ENCODE results near the gene TRIM33. TPM values are rescaled to one million over a fixed set of nuclear protein-coding genes. Genes with fewer than 3 reads are reported as not detected.
"Not testable (repeated sequence)": the region's sequence is repeated elsewhere in the genome, so short reads cannot be mapped to it uniquely, and the experiment has no call there.

The TRIM33 gene
- polyA plus RNA-seq, 10 donors = 14.2 to 28.5 (median 22.8) TPM

GRCh38 chr1:114428083-114428754 is 82.8 kb downstream of the TRIM33 start:
- DNase-seq = peak; percentile 5 to 29 (median 11)

- DNase-seq = no peak
Measured at GRCh38 chr1:114427612-114428011, 83.4 kb downstream of the TRIM33 start.

DNA sequence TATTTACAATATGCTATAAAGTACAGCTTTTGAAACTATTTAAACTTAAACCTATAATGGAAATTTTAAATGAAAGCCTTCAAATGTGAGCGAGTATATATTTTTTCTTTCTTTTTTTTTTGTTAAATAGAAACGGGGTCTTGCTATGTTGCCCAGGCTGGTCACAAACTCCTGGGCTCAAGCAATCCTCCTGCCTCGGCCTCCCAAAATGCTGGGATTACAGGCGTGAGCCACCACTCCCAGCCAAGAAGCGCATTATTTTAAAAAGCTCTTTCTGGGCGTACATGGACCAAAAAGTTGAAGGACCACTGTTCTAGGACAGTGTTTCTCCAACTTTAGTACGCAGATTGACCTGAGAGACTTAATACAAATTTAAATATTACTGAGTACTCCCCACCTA is 87.5 kb downstream of the TRIM33 start:
- no peak for DNase-seq

- not testable (repeated sequence) for DNase-seq
Measured at GRCh38 chr1:114418948-114419347, 92.1 kb downstream of the TRIM33 start.

DNA sequence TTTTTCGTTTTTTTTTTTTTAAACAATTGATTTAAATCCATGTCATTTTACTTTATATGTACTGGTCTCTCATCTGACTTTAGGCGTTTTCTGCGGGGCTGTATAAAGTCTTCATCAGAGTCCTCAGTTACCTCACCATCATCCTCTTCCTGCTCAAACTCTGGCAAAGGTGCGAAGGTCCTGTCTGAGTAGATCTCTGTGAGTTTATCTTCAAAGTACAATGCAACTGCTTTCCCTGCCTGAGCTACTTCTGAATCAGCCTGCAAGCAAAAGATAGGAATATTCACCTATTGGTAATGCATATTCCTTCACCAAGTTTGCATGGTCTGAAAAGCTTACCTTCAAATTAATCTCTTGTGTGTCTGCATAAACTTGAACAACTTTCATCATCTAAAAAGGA is 113.4 kb downstream of the TRIM33 start:
- DNase-seq = no peak

GRCh38 chr1:114395863-114396262 is 115.1 kb downstream of the TRIM33 start:
- DNase-seq = no peak

- DNase-seq = no peak
Measured at GRCh38 chr1:114390960-114391359, 120.0 kb downstream of the TRIM33 start.

DNA sequence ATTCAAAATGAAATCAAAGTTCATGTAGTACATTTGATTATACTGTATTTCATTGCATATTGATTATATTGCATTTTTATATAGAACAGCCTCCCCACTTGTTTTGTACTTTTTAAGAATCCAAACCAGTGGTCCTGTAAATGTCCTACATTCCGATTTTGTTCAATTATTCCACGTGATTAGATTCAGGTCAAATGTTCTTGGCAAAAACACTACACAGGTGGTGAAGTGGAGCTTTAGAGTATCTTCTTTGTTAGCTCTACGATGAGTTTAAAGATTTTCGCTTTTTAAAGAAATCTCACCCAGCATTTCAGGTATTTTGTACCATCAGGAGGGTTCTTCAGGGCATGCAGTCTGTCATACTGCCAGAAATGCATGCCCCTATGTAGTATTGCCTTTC is 120.6 kb downstream of the TRIM33 start:
- DNase-seq = no peak

GRCh38 chr1:114388432-114389003 is 122.5 kb downstream of the TRIM33 start:
- DNase-seq = no peak

DNA sequence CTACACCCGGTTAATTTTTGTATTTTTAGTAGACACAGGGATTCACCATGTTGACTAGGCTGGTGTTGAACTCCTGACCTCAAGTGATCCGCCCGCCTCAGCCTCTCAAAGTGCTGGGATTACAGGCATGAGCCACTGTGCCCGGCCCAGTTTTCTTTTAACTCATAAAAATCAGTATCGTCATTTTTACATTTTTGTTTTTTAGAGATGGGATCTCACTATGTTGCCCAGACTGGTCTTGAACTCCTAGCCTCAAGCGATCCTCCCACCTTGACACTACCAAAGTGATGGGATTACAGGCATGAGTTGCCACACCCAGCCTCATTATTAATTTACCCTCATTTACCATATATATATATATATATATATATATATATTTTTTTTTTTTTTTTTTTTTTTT is 123.4 kb downstream of the TRIM33 start:
- DNase-seq = not testable (repeated sequence)

DNA sequence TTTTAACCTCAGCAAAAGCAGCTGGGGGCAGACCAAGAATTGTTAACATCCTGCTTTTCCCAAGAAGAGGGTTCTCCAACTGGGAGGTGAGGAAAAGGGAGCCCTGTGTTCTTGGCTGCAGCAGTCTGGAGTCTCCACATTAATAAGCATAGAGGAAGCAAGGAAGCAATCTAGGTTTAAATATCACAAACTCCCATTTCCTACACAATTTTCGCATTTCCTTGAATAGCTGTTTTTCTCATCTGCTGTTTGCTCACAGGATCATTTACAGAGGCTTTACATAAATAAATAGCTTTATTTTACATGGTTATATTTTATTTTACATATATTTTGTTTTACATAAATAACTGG is 124.0 kb downstream of the TRIM33 start:
- DNase-seq = no peak

DNA sequence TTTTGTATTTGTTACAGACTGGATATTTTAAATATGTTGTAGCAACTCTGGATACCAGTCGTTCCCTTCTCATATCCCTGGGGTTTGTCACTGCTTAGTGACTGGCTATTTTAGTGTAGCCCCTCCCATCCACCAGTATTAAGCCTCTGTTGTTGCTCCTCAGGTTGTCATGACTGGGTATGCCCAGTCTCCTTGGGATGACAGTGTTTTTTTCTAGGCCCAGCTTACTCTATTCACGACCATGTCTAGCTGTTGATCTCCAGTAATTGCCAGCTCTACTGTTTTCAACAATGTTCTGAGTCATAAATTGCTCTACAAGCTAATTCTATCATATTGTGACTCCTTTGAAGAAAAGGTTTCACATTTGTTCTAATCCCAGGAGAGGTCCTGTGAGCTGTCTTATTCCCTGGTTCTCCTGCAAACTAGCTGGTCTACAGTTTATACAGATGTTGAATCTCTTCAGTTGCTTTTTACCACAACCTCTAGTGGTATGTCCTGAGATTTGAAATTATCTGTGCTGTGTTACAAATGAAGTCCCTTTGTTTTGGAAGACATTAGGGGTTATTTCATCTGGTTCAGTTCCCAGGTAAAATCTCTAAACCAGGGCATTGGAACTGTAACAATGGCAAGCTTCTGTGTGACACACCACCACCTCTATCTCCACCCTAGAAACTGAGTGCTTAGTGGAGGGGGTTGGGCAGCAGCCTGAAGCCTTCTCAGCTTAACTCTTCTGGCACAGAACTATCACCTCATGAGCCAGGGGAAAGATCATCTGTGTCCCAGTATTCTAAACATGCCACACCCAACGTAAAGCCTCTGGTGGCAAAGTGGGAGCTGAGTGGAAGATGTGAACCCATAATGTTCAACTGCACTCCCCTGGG is 124.6 kb downstream of the TRIM33 start:
- no peak for DNase-seq

DNA sequence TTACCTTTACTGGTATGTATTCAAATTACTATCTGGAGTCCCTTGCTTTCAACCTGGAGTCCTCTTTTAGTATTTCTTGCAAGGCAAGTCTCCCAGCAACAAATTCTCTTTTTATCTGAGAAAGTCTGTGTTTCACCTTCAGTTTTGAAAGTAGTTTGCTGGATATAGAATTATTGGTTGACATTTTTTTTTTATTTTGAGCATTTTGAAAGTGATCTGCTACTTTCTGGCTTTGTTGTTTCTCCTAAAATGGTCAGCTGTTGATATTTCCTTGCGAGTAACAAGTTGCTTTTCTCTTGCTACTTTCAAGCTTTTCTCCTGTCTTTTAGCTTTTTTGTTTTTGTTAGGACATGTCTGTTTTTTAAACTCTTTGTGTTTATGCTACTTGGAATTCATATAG is 126.1 kb downstream of the TRIM33 start:
- DNase-seq = no peak

DNA sequence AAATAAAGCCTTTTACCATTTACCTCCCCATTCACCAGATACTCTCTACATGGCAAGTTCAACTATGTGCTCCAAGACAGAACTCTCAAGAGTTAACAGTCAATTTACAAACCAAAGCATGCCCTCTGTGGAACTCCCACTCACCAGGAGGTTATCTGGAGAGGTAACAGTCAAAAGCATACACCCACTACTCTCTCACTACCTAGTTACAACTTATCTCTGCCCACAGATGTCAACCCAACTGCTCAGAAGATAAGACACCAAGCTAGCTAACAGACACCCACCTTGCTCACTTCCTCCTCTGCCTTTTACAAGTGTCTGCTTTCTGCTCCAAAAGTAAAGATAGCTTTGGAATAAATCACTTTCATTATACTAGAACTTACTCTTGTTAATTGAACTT is 131.0 kb downstream of the TRIM33 start:
- DNase-seq = no peak

DNA sequence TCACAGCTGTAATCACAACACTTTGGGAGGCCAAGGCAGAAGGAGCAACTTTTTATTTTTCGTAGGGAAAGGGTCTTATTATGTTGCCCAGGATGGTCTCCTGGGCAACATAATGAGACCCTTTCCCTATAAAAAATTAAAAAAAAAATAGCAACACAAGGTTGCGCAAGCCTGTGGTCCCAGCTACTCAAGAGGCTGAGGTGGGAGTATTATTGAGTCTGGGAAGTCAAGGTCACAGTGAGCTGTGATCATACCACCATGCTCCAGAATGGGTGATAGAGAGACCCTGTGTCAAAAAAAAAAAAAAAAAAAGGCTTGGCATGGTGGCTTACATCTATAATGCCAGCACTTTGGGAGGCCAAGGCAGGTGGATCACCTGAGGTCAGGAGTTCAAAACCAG is 131.6 kb downstream of the TRIM33 start:
- no peak for DNase-seq

GRCh38 chr1:114377356-114377755 is 133.6 kb downstream of the TRIM33 start:
- no peak for DNase-seq

DNA sequence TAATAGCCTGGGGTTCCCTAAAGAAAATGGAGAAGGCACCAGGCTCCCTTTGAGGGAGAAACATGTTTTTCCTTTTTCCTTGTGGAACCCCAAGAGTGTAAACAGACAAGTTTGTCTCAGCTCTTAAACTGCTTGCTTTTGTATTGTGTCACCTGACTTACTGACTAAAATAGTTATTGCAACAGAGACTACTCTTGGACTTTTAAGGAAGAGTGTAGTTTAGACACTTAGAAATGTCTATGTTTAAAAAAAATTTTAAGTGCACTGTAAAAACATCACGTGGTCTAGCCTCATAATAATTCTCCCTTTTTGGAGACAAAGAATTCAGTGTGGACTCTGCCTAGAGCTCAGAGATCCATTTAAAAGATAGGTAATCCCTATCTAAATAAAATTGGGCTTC is 141.1 kb downstream of the TRIM33 start:
- no peak for DNase-seq

DNA sequence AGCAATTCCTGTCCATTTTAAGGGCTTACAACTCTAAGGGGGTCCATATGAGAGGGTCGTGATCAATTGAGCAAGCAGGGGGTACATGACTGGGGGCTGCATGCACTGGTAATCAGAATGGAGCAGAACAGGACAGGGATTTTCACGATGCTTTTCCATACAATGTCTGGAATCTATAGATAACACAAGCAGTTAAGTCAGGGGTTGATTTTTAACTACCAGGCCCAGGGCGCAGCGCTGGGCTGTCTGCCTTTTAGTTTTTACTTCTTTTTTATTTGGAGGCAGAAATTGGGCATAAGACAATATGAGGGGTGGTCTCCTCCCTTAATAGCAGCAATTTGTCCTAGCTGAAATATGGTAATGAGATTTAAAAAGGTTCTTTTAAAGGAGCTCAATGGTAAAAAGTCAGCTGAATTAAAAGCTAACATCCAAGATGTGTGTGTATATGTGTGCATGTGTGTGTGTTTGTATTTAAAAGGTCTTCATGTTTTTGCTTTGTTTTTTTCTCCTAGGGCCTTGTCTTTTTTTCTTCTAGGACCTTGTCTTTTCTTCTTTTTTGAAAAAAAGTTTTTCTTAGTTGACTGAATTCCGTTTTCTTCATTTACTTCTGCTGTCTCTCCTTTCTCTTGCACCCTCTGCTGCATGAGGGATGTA is 141.6 kb downstream of the TRIM33 start:
- DNase-seq = not testable (repeated sequence)

DNA sequence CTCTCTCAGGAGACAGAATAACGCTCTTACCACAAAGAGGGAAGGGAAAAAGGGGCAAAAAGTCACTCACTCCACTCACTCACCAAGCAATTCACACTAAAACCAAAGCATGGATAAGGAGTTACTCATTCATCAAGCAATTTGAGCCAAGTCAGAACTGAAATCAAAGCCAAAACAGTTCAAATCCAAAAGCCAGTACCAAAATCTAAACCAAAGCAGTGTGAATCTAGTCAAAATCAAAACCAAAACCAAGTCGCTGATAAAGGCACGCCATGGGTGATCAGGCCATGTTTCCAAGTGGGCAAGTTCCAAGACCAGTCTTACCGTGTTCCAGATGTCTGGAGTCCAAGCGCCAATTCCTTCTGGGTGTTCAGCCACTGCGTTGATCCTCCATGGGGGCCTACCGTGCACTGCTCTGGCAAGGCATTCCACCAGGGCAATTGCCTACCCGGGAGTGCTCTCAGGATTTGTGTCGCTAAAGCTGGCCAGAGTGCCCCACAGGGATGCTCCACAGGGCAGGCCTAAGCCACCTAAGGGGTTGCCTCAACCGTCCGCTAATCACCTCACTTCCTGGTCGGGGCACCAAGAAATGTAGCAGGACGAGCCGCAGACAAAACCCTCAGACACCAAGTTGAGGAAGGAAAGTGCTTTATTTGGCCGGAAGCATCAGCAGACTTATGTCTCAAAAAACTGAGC is 142.3 kb downstream of the TRIM33 start:
- DNase-seq = no peak

- no peak for DNase-seq
Measured at GRCh38 chr1:114367810-114368209, 143.2 kb downstream of the TRIM33 start.

DNA sequence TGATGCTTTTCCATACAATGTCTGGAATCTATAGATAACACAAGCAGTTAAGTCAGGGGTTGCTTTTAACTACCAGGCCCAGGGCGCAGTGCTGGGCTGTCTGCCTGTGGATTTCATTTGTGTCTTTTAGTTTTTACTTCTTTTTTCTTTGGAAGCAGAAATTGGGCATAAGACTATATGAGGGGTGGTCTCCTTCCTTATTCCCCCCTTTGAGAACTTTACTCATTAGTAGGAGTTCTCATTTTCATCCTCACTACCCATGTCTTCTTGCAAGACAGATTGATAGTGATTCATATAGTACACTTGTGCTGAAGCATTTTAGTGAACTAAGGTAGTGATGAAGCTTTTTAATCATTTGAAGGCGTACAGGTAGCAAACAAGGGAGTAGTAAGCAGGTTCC is 147.8 kb downstream of the TRIM33 start:
- DNase-seq = not testable (repeated sequence)

DNA sequence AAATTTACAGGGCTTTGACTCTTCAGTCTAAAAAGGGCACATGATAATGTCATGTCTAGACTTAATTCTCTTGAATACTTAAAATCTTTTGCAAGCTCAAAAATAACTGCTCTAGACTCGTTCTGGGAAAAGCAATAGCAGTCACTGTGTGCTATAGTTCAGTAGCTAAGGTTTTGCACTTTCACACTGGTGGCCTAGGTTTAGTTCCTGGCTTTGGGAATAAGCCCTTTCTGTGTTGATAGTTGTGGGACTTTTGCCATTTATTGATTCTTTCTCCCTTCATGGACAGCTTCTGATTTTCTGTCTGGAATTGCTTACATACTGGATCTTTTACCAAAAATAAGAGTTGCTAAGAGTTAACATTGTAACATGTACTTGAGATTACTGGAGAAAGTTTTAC is 151.2 kb downstream of the TRIM33 start:
- DNase-seq = no peak
